Neural cell (in vitro differentiated cells): ENCODE data around the gene PDE1C. TPM values are rescaled to one million over a fixed set of nuclear protein-coding genes. Genes with fewer than 3 reads are reported as not detected.

ENCODE experiments used
- H2AFZ ChIP-seq: fragments of 200-600, 300-800 bp; sonication (generic), shearing (Covaris generic); 2 replicates; pipeline ENCODE4 v1.6.0; 2014; ENCODE audit warnings: low read depth, mild to moderate bottlenecking, antibody characterized with exemption, low read length, moderate library complexity
- H3F3A ChIP-seq: fragments of 200-600 bp; shearing (Covaris generic); 2 replicates; pipeline ENCODE4 v1.6.1; 2016; ENCODE audit warnings: mild to moderate bottlenecking, moderate library complexity, mixed read lengths, antibody characterized with exemption, low read length; ENCODE audit not compliant: insufficient read depth, poor library complexity, severe bottlenecking
- H3K27ac ChIP-seq: fragments of 200-600, 300-800 bp; sonication (generic), shearing (Covaris generic); 2 replicates; pipeline ENCODE4 v1.5.1; 2014; ENCODE audit warnings: mild to moderate bottlenecking, low read length, moderate library complexity
- H3K27me3 ChIP-seq: fragments of 300-800, 200-600 bp; sonication (generic), shearing (Covaris generic); 2 replicates; pipeline ENCODE4 v1.6.0; 2014; ENCODE audit warnings: mild to moderate bottlenecking, low read depth, low read length, moderate library complexity; ENCODE audit not compliant: insufficient read depth
- H3K36me3 ChIP-seq: fragments of 300-800, 200-600 bp; sonication (generic), shearing (Covaris generic); 2 replicates; pipeline ENCODE4 v1.5.1; 2014; ENCODE audit warnings: mild to moderate bottlenecking, antibody characterized with exemption, low read length, moderate library complexity; ENCODE audit not compliant: insufficient read depth
- H3K4me2 ChIP-seq: fragments of 300-800, 200-600 bp; sonication (generic), shearing (Covaris generic); 2 replicates; pipeline ENCODE4 v1.6.0; 2014; ENCODE audit warnings: mild to moderate bottlenecking, low read length
- H3K4me3 ChIP-seq: fragments of 300-800, 200-600 bp; sonication (generic), shearing (Covaris generic); 2 replicates; pipeline ENCODE4 v1.5.1; 2014; ENCODE audit warnings: mild to moderate bottlenecking, low read length, moderate library complexity
- H3K79me2 ChIP-seq: fragments of 200-600 bp; shearing (Covaris generic); replicated peaks from 2 replicates; pipeline ENCODE4 v1.6.0; 2014; ENCODE audit warnings: mild to moderate bottlenecking, low read length, moderate library complexity; ENCODE audit not compliant: insufficient read depth
- H3K9ac ChIP-seq: fragments of 300-800, 200-600 bp; sonication (generic), shearing (Covaris generic); 2 replicates; pipeline ENCODE4 v1.6.1; 2016; ENCODE audit warnings: mild to moderate bottlenecking, low read length, mixed read lengths
- H3K9me2 ChIP-seq: fragments of 200-600 bp; shearing (Covaris generic); 2 replicates; pipeline ENCODE4 v1.6.1; 2016; ENCODE audit warnings: mild to moderate bottlenecking, low read length, mixed read lengths; ENCODE audit not compliant: insufficient read depth
- H3K9me3 ChIP-seq: fragments of 200-600, 300-800 bp; sonication (generic), shearing (Covaris generic); 2 replicates; pipeline ENCODE4 v1.6.1; 2016; ENCODE audit warnings: mild to moderate bottlenecking, mixed run types, low read length, moderate library complexity, mixed read lengths
- H4K20me1 ChIP-seq: fragments of 200-600 bp; shearing (Covaris generic); 2 replicates; pipeline ENCODE4 v1.6.1; 2016; ENCODE audit warnings: mild to moderate bottlenecking, mixed run types; ENCODE audit not compliant: insufficient read depth
- EP300 ChIP-seq: fragments of 450-650 bp; conservative IDR thresholded peaks from 2 replicates; pipeline ENCODE4 v1.6.1; 2014; ENCODE audit warnings: antibody characterized with exemption, mild to moderate bottlenecking, moderate library complexity; ENCODE audit not compliant: poor library complexity, severe bottlenecking
- EZH2 ChIP-seq: fragments of 200-600, 300-800 bp; shearing (Covaris generic), sonication (generic); IDR thresholded peaks from 2 replicates; pipeline ENCODE4 v1.6.1; 2014; ENCODE audit warnings: antibody characterized with exemption, low read length, borderline replicate concordance, mild to moderate bottlenecking; ENCODE audit not compliant: insufficient read depth, poor library complexity, severe bottlenecking
- MXI1 ChIP-seq: fragments of 450-650 bp; conservative IDR thresholded peaks from 2 replicates; pipeline ENCODE4 v1.6.1; 2014; ENCODE audit warnings: antibody characterized with exemption, mild to moderate bottlenecking; ENCODE audit not compliant: poor library complexity, severe bottlenecking
- POLR2AphosphoS5 ChIP-seq: IDR thresholded peaks from 2 replicates; pipeline ENCODE4 v1.6.1; 2012
- RAD21 ChIP-seq: fragments of 450-650 bp; conservative IDR thresholded peaks from 2 replicates; pipeline ENCODE4 v1.6.1; 2014; ENCODE audit warnings: antibody characterized with exemption, mild to moderate bottlenecking, moderate library complexity
- REST ChIP-seq: IDR thresholded peaks from 2 replicates; pipeline ENCODE4 v1.6.1; 2012; ENCODE audit warnings: borderline replicate concordance
- SMC3 ChIP-seq: fragments of 450-650 bp; conservative IDR thresholded peaks from 2 replicates; pipeline ENCODE4 v1.6.1; 2014; ENCODE audit warnings: antibody characterized with exemption, mild to moderate bottlenecking, moderate library complexity; ENCODE audit not compliant: poor library complexity
- TAF1 ChIP-seq: IDR thresholded peaks from 2 replicates; pipeline ENCODE4 v1.6.1; 2012; ENCODE audit warnings: low read depth
- polyA plus RNA-seq: library from polyadenylated mRNA; depleted of rRNA; stranded (reverse); fragments of >200 nt; gene quantifications from 2 replicates; pipeline ENCODE4 v1.2.3, GENCODE V29; 2014
- TF ChIP-seq, protein P1 (sequence below): fragments of 450-650 bp; IDR thresholded peaks from 2 replicates; pipeline ENCODE4 v1.5.1; 2014; ENCODE audit warnings: antibody characterized with exemption, mild to moderate bottlenecking, moderate library complexity; ENCODE audit not compliant: poor library complexity, severe bottlenecking

Gene PDE1C
- polyA plus RNA-seq, 1 donor from 2014 or later, result 6.6 TPM

GRCh38 chr7:31819031-31819430 lies 251.2 kb downstream of the PDE1C start:
- H3K4me3 ChIP-seq, result no peak overlapping the region

DNA sequence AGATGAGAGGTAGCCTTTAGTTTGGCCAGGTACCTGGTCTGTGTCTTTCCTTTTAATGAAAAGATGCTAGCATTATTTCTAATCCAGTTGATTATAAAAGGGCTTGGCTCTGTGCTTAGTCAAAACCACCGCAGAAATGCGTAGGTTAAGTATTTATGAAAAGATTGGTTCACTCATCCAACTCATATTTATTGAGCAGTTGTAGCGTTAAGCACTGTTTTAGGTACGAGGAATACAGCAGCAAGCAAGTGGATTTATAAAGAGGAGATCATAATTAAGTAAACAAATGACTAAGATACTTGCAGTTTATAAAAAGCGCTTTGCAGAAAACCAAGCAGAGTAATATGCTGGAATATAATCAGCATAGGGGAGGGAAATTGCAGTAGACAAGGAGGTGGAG lies 253.4 kb downstream of the PDE1C start:
- Histone ChIP-seq H3K27me3 (no peaks in the 10 kb centered on the region), H2AFZ (no peak overlapping the region), H3K9me2 (no peaks in the 10 kb centered on the region), H3K4me2 (no peak overlapping the region), H3K36me3 (no peaks in the 10 kb centered on the region), H3K79me2 (no peaks in the 10 kb centered on the region), H3K4me3 (no peak overlapping the region), H3F3A (no peaks in the 10 kb centered on the region), H3K9ac (no peak overlapping the region), H3K27ac (no peak overlapping the region), H4K20me1 (no peaks in the 10 kb centered on the region), H3K9me3 (no peaks in the 10 kb centered on the region)
- TF ChIP-seq REST, result no peak

More at GRCh38 chr7:31819031-31819430, 251.2 kb downstream of the PDE1C start:
- Histone ChIP-seq H3K36me3 (no peaks in the 10 kb centered on the region), H3K27ac (no peak overlapping the region), H3K79me2 (no peaks in the 10 kb centered on the region), H3K27me3 (no peaks in the 10 kb centered on the region), H3K9me3 (no peaks in the 10 kb centered on the region), H4K20me1 (no peaks in the 10 kb centered on the region), H3K9me2 (no peaks in the 10 kb centered on the region), H3F3A (no peaks in the 10 kb centered on the region), H3K9ac (no peak overlapping the region), H3K4me2 (peak overlapping the region; percentile 20), H2AFZ (no peak overlapping the region)
- TF ChIP-seq EP300 (peak; percentile 92), SMC3 (no peak), POLR2AphosphoS5 (peak; percentile 88)

DNA sequence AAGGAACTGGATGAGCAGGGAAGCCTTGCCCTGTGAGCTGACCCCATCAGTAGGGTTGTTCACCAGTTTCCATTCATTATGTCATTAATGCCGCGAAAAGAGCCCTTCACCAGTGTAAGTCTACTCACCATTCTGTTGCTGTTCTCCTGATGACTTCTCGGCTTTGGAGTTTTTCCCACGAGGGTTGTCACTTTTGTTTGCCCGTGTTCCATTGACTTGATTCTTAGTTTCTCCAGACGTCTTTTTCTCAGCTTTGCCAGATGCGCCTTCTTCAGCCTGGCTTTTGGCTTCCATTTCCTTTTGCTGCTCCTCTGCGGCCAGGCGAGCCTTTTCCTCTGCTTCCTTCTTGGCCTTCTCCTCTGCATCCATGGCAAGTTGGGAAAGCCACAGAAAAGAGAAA lies 254.4 kb downstream of the PDE1C start:
- Histone ChIP-seq H3K9ac (no peak overlapping the region), H3K36me3 (no peaks in the 10 kb centered on the region), H3F3A (no peaks in the 10 kb centered on the region), H3K79me2 (no peaks in the 10 kb centered on the region), H3K9me3 (no peaks in the 10 kb centered on the region), H2AFZ (no peak overlapping the region), H3K4me2 (no peak overlapping the region), H3K27me3 (no peaks in the 10 kb centered on the region), H3K27ac (no peak overlapping the region), H4K20me1 (no peaks in the 10 kb centered on the region), H3K9me2 (no peaks in the 10 kb centered on the region), H3K4me3 (no peak overlapping the region)
- TF ChIP-seq, protein P1, sequence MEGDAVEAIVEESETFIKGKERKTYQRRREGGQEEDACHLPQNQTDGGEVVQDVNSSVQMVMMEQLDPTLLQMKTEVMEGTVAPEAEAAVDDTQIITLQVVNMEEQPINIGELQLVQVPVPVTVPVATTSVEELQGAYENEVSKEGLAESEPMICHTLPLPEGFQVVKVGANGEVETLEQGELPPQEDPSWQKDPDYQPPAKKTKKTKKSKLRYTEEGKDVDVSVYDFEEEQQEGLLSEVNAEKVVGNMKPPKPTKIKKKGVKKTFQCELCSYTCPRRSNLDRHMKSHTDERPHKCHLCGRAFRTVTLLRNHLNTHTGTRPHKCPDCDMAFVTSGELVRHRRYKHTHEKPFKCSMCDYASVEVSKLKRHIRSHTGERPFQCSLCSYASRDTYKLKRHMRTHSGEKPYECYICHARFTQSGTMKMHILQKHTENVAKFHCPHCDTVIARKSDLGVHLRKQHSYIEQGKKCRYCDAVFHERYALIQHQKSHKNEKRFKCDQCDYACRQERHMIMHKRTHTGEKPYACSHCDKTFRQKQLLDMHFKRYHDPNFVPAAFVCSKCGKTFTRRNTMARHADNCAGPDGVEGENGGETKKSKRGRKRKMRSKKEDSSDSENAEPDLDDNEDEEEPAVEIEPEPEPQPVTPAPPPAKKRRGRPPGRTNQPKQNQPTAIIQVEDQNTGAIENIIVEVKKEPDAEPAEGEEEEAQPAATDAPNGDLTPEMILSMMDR, result no peak
- TF ChIP-seq EP300 (no peak), POLR2AphosphoS5 (no peak), RAD21 (no peak), SMC3 (no peak), MXI1 (no peak), EZH2 (no peak), TAF1 (no peak), REST (no peak)
